GM21390 (cell line): Measurements from ENCODE around the gene RHCE.
"Not testable (repeated sequence)": the region's sequence is repeated elsewhere in the genome, so short reads cannot be mapped to it uniquely, and the experiment has no call there.

Experiments
- ATAC-seq: cut with Tn5 transposase; IDR thresholded peaks from one replicate; pipeline ENCODE4 v1.9.1; 2021; ENCODE audit not compliant: unreplicated experiment

The RHCE gene

GRCh38 chr1:25402947-25403803 lies 17.4 kb downstream of the RHCE start:
- ATAC-seq: not testable (repeated sequence)

GRCh38 chr1:25398079-25398478 lies 22.5 kb downstream of the RHCE start:
- ATAC-seq: not testable (repeated sequence)

- not testable (repeated sequence) for ATAC-seq
Observed at GRCh38 chr1:25397549-25397948, 23.1 kb downstream of the RHCE start.

- ATAC-seq: no peak
Observed at GRCh38 chr1:25392841-25393240, 27.8 kb downstream of the RHCE start.

GRCh38 chr1:25389721-25390120 lies 30.9 kb downstream of the RHCE start:
- not testable (repeated sequence) for ATAC-seq

- not testable (repeated sequence) for ATAC-seq
Observed at GRCh38 chr1:25388691-25389090, 31.9 kb downstream of the RHCE start.

GRCh38 chr1:25387096-25387495 lies 33.5 kb downstream of the RHCE start:
- ATAC-seq: not testable (repeated sequence)

GRCh38 chr1:25383875-25384274 lies 36.8 kb downstream of the RHCE start:
- not testable (repeated sequence) for ATAC-seq

GRCh38 chr1:25383090-25383489 lies 37.5 kb downstream of the RHCE start:
- not testable (repeated sequence) for ATAC-seq

- ATAC-seq: not testable (repeated sequence)
Observed at GRCh38 chr1:25382543-25382942, 38.1 kb downstream of the RHCE start.

GRCh38 chr1:25378367-25378766 lies 42.3 kb downstream of the RHCE start:
- not testable (repeated sequence) for ATAC-seq

- not testable (repeated sequence) for ATAC-seq
Observed at GRCh38 chr1:25371757-25372156, 48.9 kb downstream of the RHCE start.

GRCh38 chr1:25369691-25370271 lies 50.8 kb downstream of the RHCE start:
- not testable (repeated sequence) for ATAC-seq

- no peak for ATAC-seq
Observed at GRCh38 chr1:25369241-25369640, 51.4 kb downstream of the RHCE start.

- ATAC-seq: not testable (repeated sequence)
Observed at GRCh38 chr1:25362634-25363559, 57.7 kb downstream of the RHCE start.

- no peak for ATAC-seq
Observed at GRCh38 chr1:25361901-25362300, 58.7 kb downstream of the RHCE start.

- no peak for ATAC-seq
Observed at GRCh38 chr1:25360596-25361581, 59.7 kb downstream of the RHCE start.

GRCh38 chr1:25356848-25357247 lies 63.8 kb downstream of the RHCE start:
- ATAC-seq: no peak

- ATAC-seq: no peak
Observed at GRCh38 chr1:25356441-25356840, 64.2 kb downstream of the RHCE start.

GRCh38 chr1:25355841-25356395 lies 64.7 kb downstream of the RHCE start:
- ATAC-seq: no peak
